GM23338 (cell line): ENCODE results near the gene PIPOX. TPM values are rescaled to one million over a fixed set of nuclear protein-coding genes. Genes with fewer than 3 reads are reported as not detected.

ENCODE experiments used
- ATAC-seq: fragments of 200-7000 bp; cut with Tn5 transposase; 3 replicates; pipeline ENCODE4 v1.9.1; 2020
- DNase-seq: peaks from one replicate; pipeline ENCODE4 v3.0.0-alpha.2; 2015; ENCODE audit warnings: low spot score
- H2AFZ ChIP-seq: fragments of 200-600 bp; sonication (generic); 2 replicates; pipeline ENCODE4 v1.8.0; 2016; ENCODE audit warnings: antibody characterized with exemption, mild to moderate bottlenecking, moderate library complexity
- H3F3A ChIP-seq: fragments of 200-600 bp; sonication (generic); replicated peaks from 2 replicates; pipeline ENCODE4 v1.8.0; 2017; ENCODE audit warnings: antibody characterized with exemption, mixed run types, low read depth
- H3K27ac ChIP-seq: fragments of 200-600 bp; sonication (generic); 2 replicates; pipeline ENCODE4 v1.6.1; 2016; ENCODE audit warnings: low read depth
- H3K27me3 ChIP-seq: fragments of 200-600 bp; sonication (generic); 2 replicates; pipeline ENCODE4 v1.8.0; 2016; ENCODE audit warnings: mild to moderate bottlenecking, mixed run types, moderate library complexity; ENCODE audit not compliant: insufficient read depth
- H3K36me3 ChIP-seq: fragments of 200-600 bp; sonication (generic); 2 replicates; pipeline ENCODE4 v1.8.0; 2016; ENCODE audit warnings: mild to moderate bottlenecking; ENCODE audit not compliant: insufficient read depth
- H3K4me1 ChIP-seq: fragments of 200-600 bp; sonication (generic); 2 replicates; pipeline ENCODE4 v1.8.0; 2016; ENCODE audit warnings: mild to moderate bottlenecking, moderate library complexity; ENCODE audit not compliant: insufficient read depth
- H3K4me2 ChIP-seq: fragments of 200-600 bp; sonication (generic); 2 replicates; pipeline ENCODE4 v1.7.1; 2017; ENCODE audit warnings: mixed run types
- H3K4me3 ChIP-seq: fragments of 200-600 bp; sonication (generic); 2 replicates; pipeline ENCODE4 v1.6.1; 2016; ENCODE audit warnings: mixed run types
- H3K79me2 ChIP-seq: fragments of 200-600 bp; sonication (generic); replicated peaks from 2 replicates; pipeline ENCODE4 v1.8.0; 2017; ENCODE audit warnings: mild to moderate bottlenecking; ENCODE audit not compliant: insufficient read depth
- H3K9me2 ChIP-seq: fragments of 200-600 bp; sonication (generic); 2 replicates; pipeline ENCODE4 v1.8.0; 2017; ENCODE audit not compliant: insufficient read depth
- H4K20me1 ChIP-seq: fragments of 200-600 bp; sonication (generic); replicated peaks from 2 replicates; pipeline ENCODE4 v1.8.0; 2017; ENCODE audit warnings: mild to moderate bottlenecking; ENCODE audit not compliant: insufficient read depth
- H3K27ac Mint-ChIP-seq: 2 replicates; pipeline ENCODE4 v1.8.0; 2020; ENCODE audit warnings: inconsistent platforms, mild to moderate bottlenecking, moderate library complexity, mixed read lengths
- H3K27me3 Mint-ChIP-seq: 3 replicates; pipeline ENCODE4 v1.8.0; 2022; ENCODE audit warnings: low read depth, mild to moderate bottlenecking, moderate library complexity, mixed read lengths, inconsistent platforms; ENCODE audit not compliant: insufficient read depth, poor library complexity
- H3K36me3 Mint-ChIP-seq: 3 replicates; pipeline ENCODE4 v1.8.0; 2021; ENCODE audit warnings: low read depth, mild to moderate bottlenecking, inconsistent platforms, moderate library complexity, mixed read lengths
- H3K4me1 Mint-ChIP-seq: 3 replicates; pipeline ENCODE4 v1.8.0; 2020; ENCODE audit warnings: mild to moderate bottlenecking, inconsistent platforms, mixed read lengths
- H3K4me3 Mint-ChIP-seq: 3 replicates; pipeline ENCODE4 v1.8.0; 2021; ENCODE audit warnings: moderate library complexity, mild to moderate bottlenecking, inconsistent platforms, mixed read lengths
- H3K9me3 Mint-ChIP-seq: 3 replicates; pipeline ENCODE4 v1.8.0; 2020; ENCODE audit warnings: moderate library complexity, mild to moderate bottlenecking, inconsistent platforms, mixed read lengths
- CREB1 ChIP-seq: fragments of 250-450 bp; sonication (Bioruptor Pico); IDR thresholded peaks from 2 replicates; pipeline ENCODE4 v1.5.0; 2020; ENCODE audit warnings: low read depth, mild to moderate bottlenecking, moderate library complexity
- CTCF ChIP-seq, 2 experiments: fragments of 200-600 bp in 1 of 2; sonication (generic) in 1 of 2; conservative IDR thresholded peaks; 2 replicates each; pipeline versions ENCODE4 v1.5.1 to v1.6.1; 2016 to 2017; ENCODE audit warnings: antibody characterized with exemption in 2 of 2, low read depth in 2 of 2, mild to moderate bottlenecking in 2 of 2, moderate library complexity in 1 of 2
- ETS1 ChIP-seq: IDR thresholded peaks from 2 replicates; pipeline ENCODE4 v1.6.1; 2016; ENCODE audit warnings: antibody characterized with exemption
- EZH2 ChIP-seq: fragments of 200-600 bp; sonication (generic); IDR thresholded peaks from one replicate; pipeline ENCODE4 v1.8.0; 2017; ENCODE audit warnings: antibody characterized with exemption, mild to moderate bottlenecking, low read depth; ENCODE audit not compliant: unreplicated experiment
- EZH2phosphoT487 ChIP-seq: fragments of 200-600 bp; sonication (generic); IDR thresholded peaks from one replicate; pipeline ENCODE4 v1.8.1; 2018; ENCODE audit warnings: antibody characterized with exemption; ENCODE audit not compliant: unreplicated experiment
- JUNB ChIP-seq: IDR thresholded peaks from one replicate; pipeline ENCODE4 v1.6.1; 2016; ENCODE audit warnings: antibody characterized with exemption; ENCODE audit not compliant: unreplicated experiment
- NANOG ChIP-seq: IDR thresholded peaks from 2 replicates; pipeline ENCODE4 v1.6.1; 2016; ENCODE audit warnings: antibody characterized with exemption, borderline replicate concordance
- POLR2AphosphoS5 ChIP-seq: IDR thresholded peaks from 2 replicates; pipeline ENCODE4 v1.6.1; 2016; ENCODE audit warnings: antibody characterized with exemption, low read depth
- STAT1 ChIP-seq: IDR thresholded peaks from one replicate; pipeline ENCODE4 v1.6.1; 2016; ENCODE audit warnings: antibody characterized with exemption; ENCODE audit not compliant: unreplicated experiment
- ZNF114 ChIP-seq: fragments of 250-450 bp; sonication (Bioruptor Pico); IDR thresholded peaks from 2 replicates; pipeline ENCODE4 v1.5.0; 2020; ENCODE audit warnings: mild to moderate bottlenecking, moderate library complexity
- ZNF331 ChIP-seq: fragments of 250-450 bp; sonication (Bioruptor Pico); IDR thresholded peaks from 2 replicates; pipeline ENCODE4 v1.5.0; 2020; ENCODE audit warnings: low read depth, mild to moderate bottlenecking, moderate library complexity
- ZNF462 ChIP-seq: fragments of 250-450 bp; sonication (Bioruptor Pico); IDR thresholded peaks from 2 replicates; pipeline ENCODE4 v1.5.0; 2020; ENCODE audit warnings: mild to moderate bottlenecking, moderate library complexity
- polyA plus RNA-seq: library from polyadenylated mRNA; unstranded; fragments of >200 nt; fragmentation: Nextera tagmentation; extraction: Ambion mirVana; gene quantifications from 2 replicates; pipeline ENCODE4 v1.2.1, GENCODE V29; 2016
- total RNA-seq: library from RNA; depleted of rRNA; stranded (reverse); fragments of >200 nt; shearing (Covaris generic); gene quantifications from 2 replicates; pipeline ENCODE4 v1.2.3, GENCODE V29; 2014
- TF ChIP-seq, protein P1 (sequence below): IDR thresholded peaks from one replicate; pipeline ENCODE4 v1.6.1; 2018; ENCODE audit warnings: antibody characterized with exemption; ENCODE audit not compliant: unreplicated experiment

PIPOX gene
- total and polyA plus RNA-seq, 2 experiments from 2014 or later, result 22.6 to 34.6 TPM

DNA sequence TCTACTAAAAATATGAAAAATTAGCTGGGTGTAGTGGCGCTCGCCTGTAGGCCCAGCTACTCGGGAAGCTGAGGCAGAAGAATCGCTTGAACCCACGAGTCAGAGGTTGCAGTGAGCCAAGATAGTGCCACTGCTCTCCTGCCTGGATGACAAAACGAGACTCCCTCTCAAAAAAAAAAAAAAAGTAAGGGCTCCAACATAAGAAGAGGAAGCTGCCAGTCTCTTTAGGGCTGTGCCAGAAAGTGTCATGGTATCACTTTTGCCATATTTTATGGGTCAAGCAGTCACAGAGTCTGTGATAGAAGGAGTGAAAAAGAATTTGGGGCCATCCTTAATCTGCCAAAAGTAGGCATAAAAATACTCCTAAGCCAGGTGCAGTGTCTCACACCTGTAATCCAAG lies 1.4 kb upstream of the PIPOX start:
- Histone ChIP-seq H3K27me3 (no peaks in the 10 kb centered on the region), H3K79me2 (0 out of 2 replicates have a peak, but pooled peaks cover 8% of the 10 kb centered on the region), H3K9me2 (peaks cover 15% of the 10 kb centered on the region; the same call in 1 of the 2 replicates), H4K20me1 (no peaks in the 10 kb centered on the region), H3F3A (peaks cover 19% of the 10 kb centered on the region), H3K4me3 (no peak overlapping the region), H3K27ac (peak overlapping the region; percentile 88), H2AFZ (no peak overlapping the region), H3K36me3 (no peaks in the 10 kb centered on the region), H3K4me2 (peak overlapping the region; percentile 34), H3K4me1 (peaks cover 66% of the 10 kb centered on the region)
- no peak for DNase-seq
- Mint-ChIP-seq H3K4me3 (no peak overlapping the region), H3K4me1 (peaks cover 48% of the 10 kb centered on the region), H3K27me3 (peaks cover 10% of the 10 kb centered on the region), H3K27ac (peak overlapping the region; percentile 91), H3K36me3 (peaks cover 22% of the 10 kb centered on the region; the same call in 2 of the 3 replicates), H3K9me3 (no peaks in the 10 kb centered on the region; the same call in 2 of the 3 replicates)
- TF ChIP-seq JUNB, result no peak
- no peak for TF ChIP-seq EZH2
- TF ChIP-seq, protein P1, sequence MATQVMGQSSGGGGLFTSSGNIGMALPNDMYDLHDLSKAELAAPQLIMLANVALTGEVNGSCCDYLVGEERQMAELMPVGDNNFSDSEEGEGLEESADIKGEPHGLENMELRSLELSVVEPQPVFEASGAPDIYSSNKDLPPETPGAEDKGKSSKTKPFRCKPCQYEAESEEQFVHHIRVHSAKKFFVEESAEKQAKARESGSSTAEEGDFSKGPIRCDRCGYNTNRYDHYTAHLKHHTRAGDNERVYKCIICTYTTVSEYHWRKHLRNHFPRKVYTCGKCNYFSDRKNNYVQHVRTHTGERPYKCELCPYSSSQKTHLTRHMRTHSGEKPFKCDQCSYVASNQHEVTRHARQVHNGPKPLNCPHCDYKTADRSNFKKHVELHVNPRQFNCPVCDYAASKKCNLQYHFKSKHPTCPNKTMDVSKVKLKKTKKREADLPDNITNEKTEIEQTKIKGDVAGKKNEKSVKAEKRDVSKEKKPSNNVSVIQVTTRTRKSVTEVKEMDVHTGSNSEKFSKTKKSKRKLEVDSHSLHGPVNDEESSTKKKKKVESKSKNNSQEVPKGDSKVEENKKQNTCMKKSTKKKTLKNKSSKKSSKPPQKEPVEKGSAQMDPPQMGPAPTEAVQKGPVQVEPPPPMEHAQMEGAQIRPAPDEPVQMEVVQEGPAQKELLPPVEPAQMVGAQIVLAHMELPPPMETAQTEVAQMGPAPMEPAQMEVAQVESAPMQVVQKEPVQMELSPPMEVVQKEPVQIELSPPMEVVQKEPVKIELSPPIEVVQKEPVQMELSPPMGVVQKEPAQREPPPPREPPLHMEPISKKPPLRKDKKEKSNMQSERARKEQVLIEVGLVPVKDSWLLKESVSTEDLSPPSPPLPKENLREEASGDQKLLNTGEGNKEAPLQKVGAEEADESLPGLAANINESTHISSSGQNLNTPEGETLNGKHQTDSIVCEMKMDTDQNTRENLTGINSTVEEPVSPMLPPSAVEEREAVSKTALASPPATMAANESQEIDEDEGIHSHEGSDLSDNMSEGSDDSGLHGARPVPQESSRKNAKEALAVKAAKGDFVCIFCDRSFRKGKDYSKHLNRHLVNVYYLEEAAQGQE, result no peak
- no peak for TF ChIP-seq STAT1
- TF ChIP-seq ZNF114 (CRISPR knock-in tag), result no peak
- no peak for TF ChIP-seq CREB1
- no peak for TF ChIP-seq ZNF462 (CRISPR knock-in tag)
- no peak for TF ChIP-seq POLR2AphosphoS5
- no peak for TF ChIP-seq ZNF331 (CRISPR knock-in tag)
- TF ChIP-seq ETS1, result no peak
- TF ChIP-seq CTCF (conservative IDR thresholded peaks at IDR 0.05; ENCODE audit: low read depth in 2 of 2), result no peak
- no peak for TF ChIP-seq EZH2phosphoT487
- TF ChIP-seq NANOG, result no peak
- no peak for ATAC-seq
